CD4-positive, alpha-beta T cell (primary cell): ENCODE data around the gene SPAG9. TPM values are rescaled to one million over a fixed set of nuclear protein-coding genes. Genes with fewer than 3 reads are reported as not detected.

Experiments
- ATAC-seq: fragments of 200-7000 bp; cut with Tn5 transposase; one replicate; pipeline ENCODE4 v1.10.0; 2022; ENCODE audit warnings: mild to moderate bottlenecking; ENCODE audit not compliant: poor library complexity
- CTCF ChIA-PET: fragments of 350-600 bp; sonication (Branson Sonifier 250); formaldehyde crosslinking; loops from one replicate; lab custom pipeline; 2021; ENCODE audit warnings: antibody characterized with exemption, inconsistent platforms; lab: Charles Lee
- POLR2A ChIA-PET: fragments of 350-600 bp; sonication (Branson Sonifier 250); formaldehyde crosslinking; loops from one replicate; lab custom pipeline; 2021; ENCODE audit warnings: antibody characterized with exemption, inconsistent platforms; lab: Charles Lee
- DNase-seq, 14 experiments: peaks; one replicate each; pipeline ENCODE4 v3.0.0-alpha.2; 2013 to 2020; ENCODE audit warnings: mixed read lengths in 2 of 14
- H3K27ac ChIP-seq, 2 donors: one replicate each; pipeline versions ENCODE4 v1.5.1 to v1.7.0; 2013; ENCODE audit warnings: low read length in 2 of 2, low read depth in 1 of 2, mild to moderate bottlenecking in 1 of 2
- H3K27me3 ChIP-seq, 2 experiments: 1 replicate in 1 of 2; 2 replicates in 1 of 2; pipeline versions ENCODE4 v1.6.1 to v1.7.0; 2013; ENCODE audit warnings: low read length in 2 of 2, control low read depth in 1 of 2, mild to moderate bottlenecking in 1 of 2, moderate library complexity in 1 of 2; ENCODE audit not compliant: insufficient read depth in 2 of 2, control insufficient read depth in 1 of 2
- H3K36me3 ChIP-seq: one replicate; pipeline ENCODE4 v1.6.1; 2013; ENCODE audit warnings: low read length, control low read depth; ENCODE audit not compliant: insufficient read depth
- H3K4me1 ChIP-seq: one replicate; pipeline ENCODE4 v1.6.1; 2013; ENCODE audit warnings: low read length, control low read depth; ENCODE audit not compliant: insufficient read depth
- H3K4me3 ChIP-seq: one replicate; pipeline ENCODE4 v1.5.1; 2013; ENCODE audit warnings: mild to moderate bottlenecking, low read length, moderate library complexity
- H3K9me3 ChIP-seq, 2 experiments: 1 replicate in 1 of 2; 2 replicates in 1 of 2; pipeline versions ENCODE4 v1.6.1 to v1.7.0; 2013; ENCODE audit warnings: low read length in 2 of 2, mild to moderate bottlenecking in 2 of 2, control low read depth in 1 of 2, moderate library complexity in 1 of 2; ENCODE audit not compliant: control insufficient read depth in 1 of 2, insufficient read depth in 1 of 2
- H3K27ac Mint-ChIP-seq: one replicate; pipeline ENCODE4 v1.8.0; 2020; ENCODE audit warnings: mixed read lengths
- H3K27me3 Mint-ChIP-seq: one replicate; pipeline ENCODE4 v1.8.0; 2021; ENCODE audit warnings: mixed read lengths
- H3K36me3 Mint-ChIP-seq: one replicate; pipeline ENCODE4 v1.8.0; 2021; ENCODE audit warnings: low read depth, mixed read lengths
- H3K4me1 Mint-ChIP-seq: one replicate; pipeline ENCODE4 v1.8.0; 2021; ENCODE audit warnings: low read depth, mixed read lengths
- H3K4me3 Mint-ChIP-seq: one replicate; pipeline ENCODE4 v1.8.0; 2020; ENCODE audit warnings: mild to moderate bottlenecking, mixed read lengths
- H3K9me3 Mint-ChIP-seq: one replicate; pipeline ENCODE4 v1.8.0; 2020; ENCODE audit warnings: mixed read lengths
- intact Hi-C, 2 experiments: fragments of 100-400 bp; cut with DNase I in 1 of 2; cut with micrococcal nuclease in 1 of 2; formaldehyde crosslinking; loops; one replicate each; pipeline versions ENCODE4 v1.15.1 to v1.9.0; 2023 to 2025; cut with DNase I, micrococcal nuclease
- total RNA-seq, 174 experiments: library from RNA in 2 of 174; stranded (reverse) in 2 of 174; gene quantifications; one replicate each; pipeline ENCODE4 v1.2.3 and lab custom pipeline; 2021 to 2026
- TF ChIP-seq, protein P1 (sequence below): fragments of 200-600 bp; IDR thresholded peaks from one replicate; pipeline ENCODE4 v1.8.0; 2022; ENCODE audit warnings: antibody characterized with exemption, mild to moderate bottlenecking

The SPAG9 gene
- total RNA-seq, 2 experiments from 2014 or later, result 60.2 to 64.6 TPM

DNA sequence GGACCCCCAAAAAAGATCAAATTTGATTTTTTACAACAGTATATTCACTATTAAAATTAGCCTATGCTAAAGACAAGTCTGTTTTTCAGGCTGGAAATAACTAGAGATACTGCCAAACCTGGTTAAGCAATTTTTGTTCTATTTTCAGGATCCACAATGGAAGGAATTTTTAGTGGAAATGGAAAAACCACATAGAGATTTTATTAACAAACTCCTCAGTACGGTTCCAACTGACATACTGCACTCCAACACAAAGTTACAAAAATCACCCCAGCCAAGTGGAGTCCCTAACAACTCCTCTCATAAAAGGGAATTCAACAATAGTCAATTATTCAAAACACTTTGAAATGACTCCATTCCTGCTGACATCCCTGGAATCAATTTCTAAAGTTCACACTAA is 152.9 kb downstream of the SPAG9 start:
- TF ChIP-seq, protein P1, sequence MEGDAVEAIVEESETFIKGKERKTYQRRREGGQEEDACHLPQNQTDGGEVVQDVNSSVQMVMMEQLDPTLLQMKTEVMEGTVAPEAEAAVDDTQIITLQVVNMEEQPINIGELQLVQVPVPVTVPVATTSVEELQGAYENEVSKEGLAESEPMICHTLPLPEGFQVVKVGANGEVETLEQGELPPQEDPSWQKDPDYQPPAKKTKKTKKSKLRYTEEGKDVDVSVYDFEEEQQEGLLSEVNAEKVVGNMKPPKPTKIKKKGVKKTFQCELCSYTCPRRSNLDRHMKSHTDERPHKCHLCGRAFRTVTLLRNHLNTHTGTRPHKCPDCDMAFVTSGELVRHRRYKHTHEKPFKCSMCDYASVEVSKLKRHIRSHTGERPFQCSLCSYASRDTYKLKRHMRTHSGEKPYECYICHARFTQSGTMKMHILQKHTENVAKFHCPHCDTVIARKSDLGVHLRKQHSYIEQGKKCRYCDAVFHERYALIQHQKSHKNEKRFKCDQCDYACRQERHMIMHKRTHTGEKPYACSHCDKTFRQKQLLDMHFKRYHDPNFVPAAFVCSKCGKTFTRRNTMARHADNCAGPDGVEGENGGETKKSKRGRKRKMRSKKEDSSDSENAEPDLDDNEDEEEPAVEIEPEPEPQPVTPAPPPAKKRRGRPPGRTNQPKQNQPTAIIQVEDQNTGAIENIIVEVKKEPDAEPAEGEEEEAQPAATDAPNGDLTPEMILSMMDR, result no peak
- Mint-ChIP-seq H3K9me3 (no peaks in the 10 kb centered on the region), H3K27ac (no peak overlapping the region), H3K4me3 (no peak overlapping the region), H3K36me3 (peaks cover 68% of the 10 kb centered on the region), H3K4me1 (no peaks in the 10 kb centered on the region), H3K27me3 (no peaks in the 10 kb centered on the region)
- no peak overlapping the region for H3K4me3 ChIP-seq
- ATAC-seq (no peak), DNase-seq (no peak)
- POLR2A ChIA-PET, result no interaction called here
- no peaks in the 10 kb centered on the region for H3K9me3 ChIP-seq
- H3K27me3 ChIP-seq, result no peaks in the 10 kb centered on the region
- intact Hi-C loops, result no loop called here
- H3K27ac ChIP-seq, result no peak overlapping the region
- CTCF ChIA-PET, result no interaction called here
- peaks cover 36% of the 10 kb centered on the region for H3K36me3 ChIP-seq
- H3K4me1 ChIP-seq, result no peaks in the 10 kb centered on the region

DNA sequence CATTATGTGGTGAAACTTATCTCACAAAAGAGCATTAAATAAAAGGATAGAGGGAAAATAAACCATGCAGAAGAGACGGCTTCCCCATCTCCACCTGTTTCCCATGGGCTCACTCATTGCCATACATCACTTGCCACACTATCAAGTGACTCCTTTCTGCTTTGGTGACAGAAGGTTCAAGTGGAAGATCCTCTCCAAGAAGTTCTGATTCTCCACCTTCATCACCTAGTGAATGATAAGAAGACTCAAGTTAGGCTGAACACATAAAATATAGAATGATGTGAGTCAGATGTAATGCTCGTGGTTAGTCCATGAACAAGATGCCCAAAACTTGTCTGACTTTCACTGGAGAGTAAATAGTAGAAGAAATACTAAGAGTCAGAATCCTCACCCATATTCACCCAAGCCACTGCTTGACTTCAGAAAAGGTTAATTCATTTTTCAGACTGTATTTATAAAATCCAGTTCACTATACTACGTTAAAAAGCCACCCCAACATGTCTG is 154.5 kb downstream of the SPAG9 start:
- Mint-ChIP-seq H3K9me3 (no peaks in the 10 kb centered on the region), H3K27me3 (no peaks in the 10 kb centered on the region), H3K4me3 (no peak overlapping the region), H3K27ac (no peak overlapping the region), H3K4me1 (no peaks in the 10 kb centered on the region), H3K36me3 (peaks cover 65% of the 10 kb centered on the region)
- no peak for ATAC-seq
- Histone ChIP-seq H3K36me3 (peaks cover 33% of the 10 kb centered on the region), H3K4me3 (no peak overlapping the region), H3K27ac (no peak overlapping the region), H3K9me3 (no peaks in the 10 kb centered on the region), H3K4me1 (no peaks in the 10 kb centered on the region), H3K27me3 (no peaks in the 10 kb centered on the region)
- intact Hi-C loops, result no loop called here
- ChIA-PET POLR2A (no interaction called here), CTCF (interaction anchor here (1.0 to 1.4 kb wide), 3 partner anchors 9 to 187 kb away, joined by 3 to 7 read pairs (median 4); partner anchors contain the start of gene NME1)
- DNase-seq, result no peak
- TF ChIP-seq, protein P1, result no peak

DNA sequence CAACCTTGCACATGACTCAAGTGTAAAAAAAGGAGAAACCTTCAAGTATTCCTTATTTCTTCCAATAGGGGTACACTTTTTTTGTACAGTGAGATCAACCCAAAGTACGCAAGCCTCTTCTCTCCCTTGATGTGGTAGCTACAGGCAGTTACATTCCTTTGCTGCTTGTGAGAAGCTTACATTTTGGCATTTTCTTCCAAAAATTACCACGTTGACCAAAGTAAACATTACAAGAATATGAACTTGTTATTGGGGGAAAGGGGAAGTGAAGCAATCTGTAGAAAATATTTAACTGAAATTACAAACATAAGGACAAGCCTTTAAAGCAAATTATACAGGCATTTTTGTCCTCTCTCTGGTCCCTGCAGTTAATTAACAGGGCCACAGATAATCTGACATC is 157.5 kb downstream of the SPAG9 start:
- TF ChIP-seq, protein P1, result no peak
- ChIA-PET POLR2A (interaction anchor here (1.4 kb wide), 1 partner anchor 97 kb away, joined by 9 read pairs; the partner anchor contains the start of gene TOB1), CTCF (interaction anchor here (1.0 to 1.3 kb wide), 2 partner anchors 111 to 180 kb away, joined by 3 to 6 read pairs; no protein-coding TSS in a partner anchor)
- Histone ChIP-seq H3K36me3 (peaks cover 13% of the 10 kb centered on the region), H3K27me3 (no peaks in the 10 kb centered on the region), H3K4me1 (no peaks in the 10 kb centered on the region), H3K4me3 (no peak overlapping the region), H3K27ac (no peak overlapping the region), H3K9me3 (no peaks in the 10 kb centered on the region)
- Mint-ChIP-seq H3K27ac (no peak overlapping the region), H3K36me3 (peaks cover 38% of the 10 kb centered on the region), H3K9me3 (no peaks in the 10 kb centered on the region), H3K27me3 (no peaks in the 10 kb centered on the region), H3K4me1 (no peaks in the 10 kb centered on the region), H3K4me3 (no peak overlapping the region)
- no peak for DNase-seq
- intact Hi-C loops, result no loop called here
- no peak for ATAC-seq
